GM18520 (cell line): ENCODE measurements around the gene DTX1.

Source experiments
- ATAC-seq: cut with Tn5 transposase; IDR thresholded peaks from one replicate; pipeline ENCODE4 v1.9.1; 2021; ENCODE audit not compliant: unreplicated experiment

Gene DTX1

DNA sequence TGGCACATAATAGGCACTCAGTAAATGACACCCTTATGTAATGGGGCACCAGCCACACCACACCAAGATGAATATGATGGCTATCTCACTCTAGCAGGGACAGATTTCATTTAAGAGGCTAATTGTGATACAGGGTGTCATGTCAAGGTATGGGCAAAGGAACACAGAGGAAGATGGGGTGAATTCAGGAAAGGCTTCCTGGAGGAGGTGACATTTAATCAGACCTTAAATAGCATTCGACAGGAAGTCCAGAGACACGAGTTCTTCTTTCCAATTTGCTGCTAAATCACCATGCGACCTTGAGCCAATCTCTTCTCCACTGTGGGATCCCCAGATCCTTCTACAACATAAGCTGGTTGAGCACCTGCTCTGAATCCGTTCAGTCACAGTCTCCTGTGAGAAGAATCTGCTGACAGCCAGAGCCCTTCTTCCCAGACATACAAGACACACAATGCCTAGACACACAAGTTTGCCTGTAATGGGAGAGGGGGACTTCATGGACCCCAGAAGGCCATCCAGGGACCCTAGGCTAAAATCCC, 1.5 kb upstream of the DTX1 start:
- ATAC-seq, result no peak

DNA sequence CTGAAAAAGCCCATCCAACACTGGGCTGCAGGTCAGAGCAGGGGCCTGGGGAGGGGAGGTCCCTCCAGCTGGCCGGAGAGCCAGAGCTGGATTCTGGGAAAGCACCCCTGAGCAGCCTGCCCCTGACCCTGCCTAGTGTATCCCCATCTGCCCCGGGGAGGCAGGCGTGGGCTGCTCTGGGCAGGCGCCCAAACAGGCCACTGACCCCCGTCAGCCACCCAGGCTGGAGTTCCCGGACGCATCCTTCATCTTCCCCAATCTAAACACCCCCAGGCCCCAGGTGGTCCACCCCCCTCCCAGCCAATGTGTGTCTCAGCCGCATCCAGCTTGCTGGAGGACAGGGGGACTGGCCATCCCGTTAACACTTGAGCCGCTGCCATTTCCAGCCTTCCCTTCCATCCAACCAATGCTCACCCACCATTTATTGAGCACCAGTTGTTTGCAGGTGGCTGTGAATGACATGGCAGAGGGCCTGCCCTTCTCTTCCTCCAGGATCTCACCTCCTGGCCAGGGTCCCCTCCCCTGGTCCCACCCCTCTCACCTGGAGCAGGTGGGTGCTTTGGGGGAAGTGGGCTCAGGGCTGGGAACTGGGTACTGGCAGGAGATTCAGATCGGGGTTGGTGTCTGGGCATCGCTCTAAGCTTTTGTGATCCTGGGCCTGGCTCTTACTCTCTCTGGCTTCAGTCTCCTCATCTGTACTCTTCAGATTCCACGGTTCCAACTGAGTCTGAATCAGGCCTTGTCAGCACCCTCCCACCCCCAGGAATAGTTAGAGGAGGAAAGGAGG, 743 bp upstream of the DTX1 start:
- no peak for ATAC-seq

DNA sequence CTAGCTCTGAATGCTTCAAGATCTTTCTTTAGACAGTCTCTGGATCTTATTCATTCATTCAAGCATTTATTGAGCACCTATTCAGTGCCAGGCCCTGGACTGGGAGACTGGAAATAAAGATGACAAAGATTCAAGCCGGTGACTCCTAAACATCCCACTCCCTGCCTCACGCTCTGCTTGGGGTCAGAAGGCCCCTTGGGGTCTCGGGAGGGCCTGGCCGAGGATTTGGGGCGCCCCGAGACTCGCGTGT, 224 bp upstream of the DTX1 start:
- no peak for ATAC-seq

DNA sequence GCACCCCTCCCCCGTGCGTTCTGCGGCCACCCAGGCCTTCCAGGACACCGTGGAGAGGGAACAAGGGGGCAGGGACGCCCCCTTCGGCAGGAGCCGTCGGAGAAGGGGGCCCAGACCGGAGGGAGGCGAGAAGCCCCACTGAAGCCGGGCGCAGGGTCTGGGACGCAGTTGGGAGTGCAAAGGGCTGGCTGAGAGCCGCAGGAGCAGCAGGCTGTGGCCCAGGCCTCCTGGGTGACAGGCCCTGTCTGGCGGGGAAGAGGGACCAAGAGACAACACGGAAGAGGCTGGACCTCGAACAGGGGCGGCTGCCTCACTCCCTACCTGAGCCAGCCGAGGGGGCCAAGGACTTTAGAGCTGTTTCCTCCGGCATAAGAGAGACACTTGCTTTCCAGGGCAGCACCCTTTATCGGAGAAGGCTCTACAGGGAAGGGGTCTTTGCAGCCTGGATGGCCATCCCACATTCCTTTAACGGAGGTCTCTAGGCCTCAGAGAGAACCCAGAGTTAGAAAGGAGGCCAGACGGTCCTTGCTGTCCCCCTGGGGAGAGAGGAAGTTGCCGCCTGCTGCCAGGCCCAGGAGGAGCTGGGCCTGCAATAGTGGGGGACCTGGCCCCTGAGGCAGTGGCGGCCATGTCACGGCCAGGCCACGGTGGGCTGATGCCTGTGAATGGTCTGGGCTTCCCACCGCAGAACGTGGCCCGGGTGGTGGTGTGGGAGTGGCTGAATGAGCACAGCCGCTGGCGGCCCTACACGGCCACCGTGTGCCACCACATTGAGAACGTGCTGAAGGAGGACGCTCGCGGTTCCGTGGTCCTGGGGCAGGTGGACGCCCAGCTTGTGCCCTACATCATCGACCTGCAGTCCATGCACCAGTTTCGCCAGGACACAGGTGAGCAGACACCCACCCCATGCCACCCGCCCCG, 1.3 kb downstream of the DTX1 start:
- ATAC-seq, result no peak

DNA sequence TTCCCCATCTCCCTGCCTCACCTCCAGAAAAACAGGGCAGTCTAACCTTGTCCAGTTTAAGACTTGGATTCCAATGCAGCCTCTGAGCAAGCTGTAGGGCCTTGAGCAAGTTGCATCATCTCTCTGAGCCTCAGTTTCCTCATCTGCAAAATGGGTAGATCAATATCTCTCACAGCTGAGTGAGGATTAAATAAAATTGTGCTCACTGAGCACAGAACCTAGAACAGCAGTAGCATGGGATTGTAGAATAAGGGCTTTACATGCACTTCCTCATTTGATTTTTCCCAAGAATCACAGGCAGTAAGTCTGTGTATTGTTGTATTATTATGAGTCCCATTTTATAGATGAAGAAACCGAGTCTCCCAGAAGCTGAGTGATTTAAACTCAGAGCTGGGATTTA, 2.0 kb downstream of the DTX1 start:
- ATAC-seq, result no peak

DNA sequence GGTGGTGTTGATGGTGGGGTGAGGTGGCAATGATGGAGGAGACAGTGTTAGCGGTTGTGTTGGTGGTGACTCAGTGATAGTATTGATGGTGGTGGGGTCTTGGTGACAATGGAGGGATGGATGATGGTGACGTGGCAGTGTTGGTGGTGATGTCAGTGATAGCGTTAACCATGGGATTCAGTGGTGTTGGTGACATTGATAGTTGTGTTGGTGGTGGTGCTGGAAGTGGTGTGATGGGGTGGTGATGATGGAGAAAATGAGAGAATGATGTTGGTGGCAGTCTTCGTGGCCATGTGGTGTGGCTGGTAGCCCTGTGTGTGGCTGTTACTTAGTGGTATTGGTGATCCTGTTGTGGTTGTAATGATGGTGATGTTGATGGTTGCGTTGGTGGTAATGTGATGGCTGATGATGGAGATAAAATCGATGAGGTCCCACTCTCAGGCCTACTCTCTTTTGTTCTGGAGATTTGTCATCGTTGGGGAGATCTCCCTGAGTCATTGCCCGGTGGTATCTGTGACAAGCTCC, 2.6 kb downstream of the DTX1 start:
- no peak for ATAC-seq

DNA sequence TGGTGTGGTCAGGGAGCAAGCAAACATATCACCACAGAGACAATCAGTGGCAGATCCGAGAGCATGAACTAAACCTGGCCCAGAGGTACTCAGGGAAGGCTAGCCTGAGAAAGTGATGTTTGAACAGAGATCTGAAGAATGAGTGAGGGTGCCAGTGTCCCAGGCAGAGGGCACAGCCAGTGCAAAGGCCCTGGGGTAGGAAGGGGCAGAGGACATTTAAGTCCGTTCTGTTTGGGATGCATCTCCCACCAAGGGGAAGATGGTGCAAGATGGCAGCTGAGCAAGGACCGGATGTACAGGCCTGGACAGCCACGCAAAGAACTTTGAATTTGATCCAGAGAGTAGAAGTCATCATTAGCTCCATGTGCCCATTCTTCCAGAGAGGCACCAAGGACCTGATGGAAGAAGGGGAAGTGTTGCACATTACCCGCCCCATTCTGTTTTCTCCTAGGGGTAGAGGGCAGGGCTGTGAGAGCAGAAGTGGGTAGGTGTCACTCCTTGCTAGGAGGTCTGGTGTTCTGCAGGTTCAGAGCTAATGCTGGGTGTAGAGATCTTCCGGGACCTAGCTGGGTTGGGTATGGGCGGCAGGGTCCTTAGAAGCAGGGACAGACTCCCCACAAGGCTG, 3.9 kb downstream of the DTX1 start:
- ATAC-seq, result no peak

DNA sequence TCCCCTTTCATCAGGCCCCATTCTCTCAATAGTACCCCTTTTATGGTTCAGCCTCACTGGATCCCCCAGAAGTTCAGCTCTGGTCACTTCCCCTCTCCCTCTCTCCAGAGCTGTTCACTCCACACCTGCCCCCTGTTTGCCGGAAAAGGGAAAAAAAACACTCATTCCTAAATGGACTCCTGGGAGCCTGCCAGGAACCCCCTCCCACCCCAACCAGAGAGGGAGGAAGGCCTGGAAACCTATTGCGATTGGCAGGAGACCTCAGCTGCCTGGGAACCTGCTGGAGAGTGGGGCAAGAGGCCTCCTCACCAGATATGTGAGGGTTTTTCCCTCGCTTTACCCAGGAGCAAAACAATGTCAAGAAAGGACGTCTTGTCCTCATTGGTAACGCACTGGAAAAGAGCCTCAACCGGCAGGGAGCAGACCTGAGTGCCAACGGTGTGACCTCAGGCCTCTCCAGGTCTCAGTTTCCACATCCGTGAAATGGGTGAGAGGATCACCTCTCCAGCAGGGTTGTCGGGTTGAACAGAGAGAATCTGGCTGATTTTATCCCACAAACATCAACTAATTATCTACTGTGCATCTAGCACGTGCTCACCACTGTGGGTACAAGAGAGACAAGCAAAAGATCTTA, 4.6 kb downstream of the DTX1 start:
- no peak for ATAC-seq

DNA sequence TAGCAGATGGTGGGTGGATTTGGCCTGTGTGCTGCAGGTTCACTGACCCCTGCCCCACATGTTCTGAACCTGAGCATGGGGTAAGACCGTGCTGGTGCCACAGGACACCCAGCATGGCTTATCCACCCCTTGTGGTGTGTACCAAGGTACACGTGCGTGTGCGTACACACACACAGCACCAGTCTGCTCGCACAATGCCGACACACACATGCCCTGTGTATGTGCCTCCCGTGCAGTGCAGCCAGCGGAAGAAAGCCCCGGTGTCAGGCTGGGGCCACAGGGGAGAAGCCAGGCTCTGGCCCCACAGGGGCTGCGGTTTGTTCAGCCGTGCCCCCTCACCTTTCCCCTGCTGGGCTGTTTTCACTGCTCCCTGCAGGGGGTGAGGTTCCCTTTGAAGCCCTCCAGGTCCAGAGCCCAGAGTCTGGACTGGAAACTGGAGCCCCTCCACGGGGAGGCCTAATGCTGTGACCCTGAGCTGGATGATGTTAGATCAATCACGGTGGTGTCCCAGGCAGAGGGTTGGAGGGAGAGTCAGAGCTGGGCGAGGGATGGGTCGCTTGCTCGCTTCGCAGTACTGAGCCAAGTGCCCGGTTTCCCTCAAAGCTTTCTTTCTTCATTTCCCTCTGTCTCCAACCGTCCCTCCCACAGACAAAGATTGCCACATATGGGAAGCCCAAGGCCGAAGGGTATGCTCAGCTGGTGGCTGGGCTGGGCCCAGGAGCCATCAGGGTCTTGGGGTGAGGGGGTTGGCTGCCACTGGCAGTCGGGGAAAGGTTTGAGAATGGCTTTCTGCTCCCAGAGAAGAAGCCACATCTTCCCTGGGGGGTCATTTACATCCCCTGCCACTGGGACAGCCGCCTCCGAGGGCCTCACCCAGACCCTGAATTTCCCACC, 6.2 kb downstream of the DTX1 start:
- no peak for ATAC-seq

DNA sequence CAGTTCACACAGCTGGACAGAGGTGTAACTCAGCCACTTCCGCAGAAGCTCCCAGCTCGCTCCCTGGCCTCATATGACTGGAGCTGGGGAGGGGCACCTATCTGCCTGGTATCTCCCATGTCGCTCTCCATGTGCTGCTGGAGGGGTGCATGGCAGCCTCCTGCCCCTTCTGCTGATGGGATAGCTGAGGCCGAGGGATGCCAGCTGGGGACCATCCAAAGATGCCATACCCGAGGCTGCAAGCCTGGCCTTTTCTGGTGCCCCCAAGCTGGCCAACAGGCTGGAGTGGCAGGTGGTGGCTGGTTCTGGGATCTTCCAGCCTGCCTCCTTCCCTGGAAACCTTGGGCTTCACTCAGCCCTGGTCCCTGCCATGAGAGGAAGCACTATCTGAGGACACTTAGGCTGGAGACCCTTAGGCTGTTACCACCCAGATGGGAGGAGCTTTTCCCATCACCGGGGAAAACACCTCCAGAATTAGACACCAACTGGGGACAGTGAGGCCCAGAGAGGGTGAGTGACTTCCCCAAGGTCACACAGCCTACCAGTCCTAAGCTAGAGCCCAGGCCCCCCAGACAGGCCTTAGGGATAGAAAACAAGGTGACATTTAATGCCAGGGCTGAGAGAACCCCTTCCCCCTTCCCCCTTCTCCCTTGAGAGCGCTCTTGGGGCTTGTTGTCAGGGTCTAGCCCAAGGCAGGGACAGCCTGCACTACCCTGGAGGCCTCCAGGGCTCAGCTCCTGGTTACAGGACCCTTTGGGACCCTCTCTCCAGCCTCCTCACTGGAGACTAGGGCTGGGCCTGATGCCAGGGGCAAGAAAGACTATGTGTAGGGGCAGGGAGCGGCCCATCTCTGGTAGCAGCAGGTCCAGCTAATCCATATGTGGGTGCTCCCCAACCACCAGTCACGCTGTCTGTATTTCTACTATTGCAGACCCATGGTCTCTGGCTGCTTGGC, 7.1 kb downstream of the DTX1 start:
- ATAC-seq, result no peak

DNA sequence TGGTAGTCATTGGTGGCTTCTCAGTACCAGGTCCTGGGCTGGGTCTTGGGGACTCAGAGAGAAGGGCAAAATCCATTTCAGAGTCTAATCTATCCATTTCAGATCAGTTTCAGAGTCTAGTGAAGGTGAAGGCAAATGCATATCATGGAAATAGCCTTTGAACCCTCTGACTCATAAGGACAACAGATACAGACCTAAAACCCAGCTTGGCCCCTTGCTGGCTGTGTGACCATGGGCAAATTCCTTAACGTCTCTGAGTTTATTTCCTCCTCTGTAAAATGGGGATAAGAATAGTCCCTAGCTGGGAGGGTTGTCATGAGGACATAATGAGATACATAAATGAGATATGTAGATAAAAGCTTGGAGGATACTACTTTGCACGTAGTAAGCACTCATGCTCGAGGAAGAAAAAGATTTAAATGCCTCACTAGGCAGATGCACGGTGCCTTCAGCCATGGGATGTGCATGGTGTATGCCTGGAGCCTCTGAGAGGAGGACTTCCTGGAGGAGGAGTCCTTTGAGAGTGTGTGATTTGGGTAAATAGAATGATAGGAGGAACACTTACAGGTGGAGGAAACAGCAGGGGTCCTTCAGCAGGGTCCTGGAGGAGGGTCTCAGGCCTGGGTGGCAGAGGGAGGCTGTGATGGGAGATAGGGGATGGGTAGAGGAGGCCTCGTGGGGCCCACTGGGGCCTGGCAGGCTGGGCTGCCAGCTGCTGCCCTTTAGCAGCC, 8.0 kb downstream of the DTX1 start:
- ATAC-seq, result no peak

DNA sequence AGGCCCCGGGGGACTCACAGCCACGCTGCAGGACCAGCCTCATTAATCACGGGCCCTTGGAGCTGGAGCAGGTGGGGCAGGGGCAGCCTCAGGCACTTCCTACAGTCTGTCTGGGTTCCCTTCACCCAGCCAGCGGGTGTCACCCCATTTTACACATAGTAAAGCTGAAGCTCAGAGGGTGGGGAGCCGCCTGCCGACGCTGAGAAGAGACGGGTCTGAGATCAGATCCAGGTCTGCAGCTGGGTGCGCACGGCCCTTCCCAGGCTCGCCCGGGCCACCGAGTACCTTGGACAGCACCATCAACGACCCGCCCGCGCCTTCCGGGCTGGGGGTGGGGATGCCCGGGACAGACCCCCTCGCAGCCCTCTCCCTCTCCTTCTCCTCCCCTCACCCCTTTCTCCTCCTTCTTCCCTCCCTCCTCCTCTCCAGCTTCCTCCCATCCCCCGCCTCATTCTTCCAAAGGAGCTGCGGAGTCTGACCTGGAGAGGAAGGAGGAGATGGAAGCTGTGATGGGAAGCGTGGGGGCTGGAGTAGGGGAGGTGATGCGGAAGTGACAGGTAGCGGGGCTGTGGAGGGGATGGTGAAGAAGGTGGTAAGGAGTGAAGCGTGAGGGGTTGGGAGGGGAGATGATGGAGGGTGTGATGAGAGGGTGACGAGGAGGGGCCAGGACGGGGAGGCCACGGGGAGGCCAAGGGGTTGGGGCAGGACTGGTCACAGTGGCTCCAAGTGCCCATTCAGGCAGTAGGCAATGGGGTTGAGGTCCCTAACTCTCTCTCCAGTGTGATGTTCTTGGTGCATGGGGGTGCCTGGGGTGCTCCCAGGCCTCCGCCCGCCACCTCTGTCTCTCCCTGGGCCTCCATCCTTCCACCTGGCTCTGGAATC, 8.8 kb downstream of the DTX1 start:
- ATAC-seq, result no peak

DNA sequence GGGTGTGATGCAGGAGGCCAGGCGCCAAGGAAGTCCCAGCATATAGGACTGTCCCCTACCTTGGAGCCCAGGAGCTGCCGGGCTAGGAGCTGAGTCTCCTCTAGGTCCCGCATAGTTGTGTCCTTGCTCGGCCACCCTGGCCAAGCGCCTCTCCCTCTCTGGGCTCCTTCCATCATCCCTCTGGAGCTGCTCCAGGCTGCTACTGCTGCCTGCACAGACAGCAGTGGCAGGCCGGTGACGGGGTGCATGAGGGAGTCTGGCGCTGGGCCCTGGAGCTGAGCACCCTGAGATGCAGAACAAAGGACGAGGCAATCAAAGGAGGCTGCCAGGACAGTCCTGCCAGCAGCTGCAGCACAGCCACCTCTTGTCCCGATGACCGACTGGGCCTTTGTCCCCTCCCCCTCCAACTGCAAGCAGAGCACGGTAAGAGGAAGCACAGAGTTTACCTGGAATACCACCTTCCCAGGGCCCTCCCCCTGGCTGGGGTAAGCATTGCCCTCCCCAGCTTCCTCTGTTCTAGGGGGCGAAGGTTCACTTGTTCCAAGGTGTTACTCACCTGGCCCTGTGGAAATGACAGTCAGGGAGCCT, 10.4 kb downstream of the DTX1 start:
- ATAC-seq, result no peak

DNA sequence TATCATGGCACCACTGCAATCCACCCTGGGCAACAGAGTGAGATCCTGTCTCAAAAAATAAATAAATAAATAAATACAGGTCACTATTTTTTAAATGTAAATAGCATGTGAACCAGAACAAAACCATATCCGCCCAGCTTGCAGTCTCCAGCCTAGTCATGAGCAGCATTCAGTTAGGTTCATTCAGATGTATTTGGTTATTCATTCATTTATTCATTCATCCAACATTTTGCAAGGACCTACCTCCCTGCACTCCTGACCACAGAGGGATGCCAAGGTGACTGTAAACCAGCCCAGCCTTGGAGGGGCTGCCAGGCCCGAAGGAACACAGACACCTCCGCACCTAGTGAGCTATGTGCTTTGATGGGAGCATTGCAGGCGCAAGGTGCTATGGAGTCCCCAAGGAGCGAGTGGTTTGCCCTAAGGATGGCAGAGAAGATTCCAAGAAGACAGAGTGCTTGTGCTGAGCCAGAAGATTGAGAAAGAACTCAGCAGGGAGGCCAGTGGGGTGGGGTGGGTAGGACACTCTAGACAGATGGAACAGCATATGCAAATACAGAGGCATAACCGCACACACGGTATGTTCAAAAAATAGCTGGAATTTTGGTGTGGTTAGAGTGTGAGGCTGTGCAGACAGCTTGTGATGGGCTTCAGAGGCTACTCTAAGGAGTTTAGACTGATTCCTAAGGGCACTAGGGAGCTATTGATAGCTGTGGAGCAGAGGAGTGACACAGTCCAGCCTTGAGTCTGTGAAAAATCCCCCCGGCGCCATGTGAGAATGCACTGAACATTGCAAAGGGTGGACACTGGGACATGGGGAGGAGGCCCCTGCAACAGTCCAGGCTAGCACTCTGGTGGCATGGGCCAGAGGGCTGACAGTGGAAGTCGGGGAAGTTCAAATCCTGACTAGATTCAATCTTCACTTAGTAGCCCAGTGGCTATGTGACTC, 11.7 kb downstream of the DTX1 start:
- ATAC-seq, result no peak

DNA sequence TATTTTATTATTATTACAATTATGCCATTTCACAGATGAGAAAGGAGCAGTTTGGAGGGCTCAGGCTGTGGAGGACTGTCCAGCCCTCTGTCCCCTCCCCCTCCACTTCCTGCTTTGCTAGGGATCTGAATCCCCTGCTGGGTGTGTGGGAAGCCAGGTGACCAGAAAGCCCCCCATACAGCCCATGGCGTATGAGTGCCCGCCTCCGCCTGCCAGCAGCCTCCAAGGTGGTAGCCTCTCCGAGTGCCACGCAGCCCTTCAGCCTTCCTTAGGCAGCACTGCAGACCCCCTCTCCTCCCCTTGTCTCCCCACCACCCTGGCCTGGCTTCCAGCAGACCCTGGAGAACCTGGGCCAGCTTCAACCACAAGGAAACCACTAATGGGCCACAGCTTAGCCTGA, 12.6 kb downstream of the DTX1 start:
- ATAC-seq, result no peak

DNA sequence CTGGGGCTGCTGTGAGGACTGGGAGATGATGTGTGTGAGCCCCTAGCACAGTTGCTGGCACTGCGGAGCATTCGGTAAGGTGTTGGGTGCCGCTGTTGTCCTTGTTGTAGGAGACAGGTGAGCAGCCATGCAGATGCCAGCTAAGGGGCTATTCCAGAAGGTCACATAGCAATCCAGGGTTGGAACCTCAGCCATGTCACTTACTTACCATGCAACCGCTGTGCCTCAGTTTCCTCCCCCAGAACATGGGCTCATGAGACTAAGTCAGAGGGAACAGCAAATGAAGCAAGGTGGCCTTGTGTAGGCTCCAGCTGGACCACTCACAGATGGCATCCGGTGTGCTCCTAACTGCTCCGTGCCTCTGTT, 13.2 kb downstream of the DTX1 start:
- ATAC-seq, result no peak
